ENCODE data around the gene NTM.

The NTM gene

GRCh38 chr11:131734871-131735270 lies 364.5 kb downstream of the NTM start:
- DNase-seq (ENCODE audit: low read depth) = no peak

- DNase-seq (ENCODE audit: low read depth) = no peak
These were observed 366.9 kb downstream of the NTM start for GRCh38 chr11:131737357-131737756.

GRCh38 chr11:131739243-131739882 lies 368.9 kb downstream of the NTM start:
- no peak for DNase-seq (ENCODE audit: low read depth)

- DNase-seq (ENCODE audit: low read depth) = peak; percentile 18
These were observed 374.4 kb downstream of the NTM start for GRCh38 chr11:131744847-131745246.

- no peak for DNase-seq (ENCODE audit: low read depth)
These were observed 375.0 kb downstream of the NTM start for GRCh38 chr11:131745405-131745804.

- no peak for DNase-seq (ENCODE audit: low read depth)
These were observed 375.8 kb downstream of the NTM start for GRCh38 chr11:131746201-131746600.

- peak; percentile 24 for DNase-seq (ENCODE audit: low read depth)
These were observed 378.0 kb downstream of the NTM start for GRCh38 chr11:131748151-131749050.

- peak; percentile 25 for DNase-seq (ENCODE audit: low read depth)
These were observed 378.7 kb downstream of the NTM start for GRCh38 chr11:131749101-131749500.

GRCh38 chr11:131750152-131750551 lies 379.7 kb downstream of the NTM start:
- DNase-seq (ENCODE audit: low read depth) = no peak

- no peak for DNase-seq (ENCODE audit: low read depth)
These were observed 380.3 kb downstream of the NTM start for GRCh38 chr11:131750692-131751091.

- DNase-seq (ENCODE audit: low read depth) = no peak
These were observed 384.3 kb downstream of the NTM start for GRCh38 chr11:131754671-131755070.

GRCh38 chr11:131756479-131757110 lies 386.2 kb downstream of the NTM start:
- DNase-seq (ENCODE audit: low read depth) = no peak

GRCh38 chr11:131758726-131759125 lies 388.3 kb downstream of the NTM start:
- DNase-seq (ENCODE audit: low read depth) = no peak

- DNase-seq (ENCODE audit: low read depth) = no peak
These were observed 388.7 kb downstream of the NTM start for GRCh38 chr11:131759140-131759539.

- DNase-seq (ENCODE audit: low read depth) = peak; percentile 72
These were observed 390.0 kb downstream of the NTM start for GRCh38 chr11:131760091-131761061.

- DNase-seq (ENCODE audit: low read depth) = no peak
These were observed 392.1 kb downstream of the NTM start for GRCh38 chr11:131762346-131763110.

- peak; percentile 55 for DNase-seq (ENCODE audit: low read depth)
These were observed 392.9 kb downstream of the NTM start for GRCh38 chr11:131763193-131763890.

GRCh38 chr11:131764126-131764525 lies 393.7 kb downstream of the NTM start:
- no peak for DNase-seq (ENCODE audit: low read depth)

- DNase-seq (ENCODE audit: low read depth) = no peak
These were observed 394.2 kb downstream of the NTM start for GRCh38 chr11:131764649-131765048.

GRCh38 chr11:131766637-131767036 lies 396.2 kb downstream of the NTM start:
- no peak for DNase-seq (ENCODE audit: low read depth)

All from amniotic epithelial cell (primary cell).